D721Med (cell line): ENCODE data around the gene CD96.

Experiments used
- DNase-seq: peaks from one replicate; pipeline ENCODE4 v3.0.0; 2011; ENCODE audit warnings: low spot score; ENCODE audit not compliant: insufficient read length
- FAIRE-seq: peaks from 2 replicates; lab custom pipeline; 2011; peaks lifted over from hg19 to GRCh38; lab: Jason Lieb, UNC
- CTCF ChIP-seq: IDR thresholded peaks from 2 replicates; pipeline ENCODE4 v1.5.1; 2012; ENCODE audit warnings: mild to moderate bottlenecking, control low read depth; ENCODE audit not compliant: insufficient read depth; ENCODE audit errors: missing control alignments

Gene CD96

DNA sequence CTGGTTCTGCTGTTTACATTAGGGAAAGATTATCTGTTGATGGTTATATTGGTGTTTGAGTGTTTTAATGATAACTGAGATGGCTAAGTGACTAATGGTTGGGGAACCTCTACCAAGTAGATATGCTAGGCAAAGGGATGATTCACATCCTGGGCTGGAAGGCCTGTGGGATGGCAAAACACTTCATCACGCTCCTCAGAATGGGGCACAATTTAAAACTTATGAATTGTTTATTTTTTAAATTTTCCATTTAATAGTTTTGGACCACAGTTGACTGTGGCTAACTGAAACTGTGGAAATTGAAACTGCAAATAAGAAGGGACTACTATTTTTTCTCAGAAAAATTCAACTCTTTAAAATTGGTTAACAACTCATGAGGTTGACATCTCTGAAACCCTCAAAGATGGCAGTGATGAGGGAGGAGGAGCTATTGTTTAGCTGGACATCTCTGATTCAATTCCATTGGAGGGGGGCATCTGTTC, 153.7 kb downstream of the CD96 start:
- TF ChIP-seq CTCF, result no peak
- FAIRE-seq (no peak), DNase-seq (no peak)

GRCh38 chr3:111700054-111700453, 158.1 kb downstream of the CD96 start:
- no peak for FAIRE-seq
- DNase-seq, result no peak
- no peak for TF ChIP-seq CTCF

DNA sequence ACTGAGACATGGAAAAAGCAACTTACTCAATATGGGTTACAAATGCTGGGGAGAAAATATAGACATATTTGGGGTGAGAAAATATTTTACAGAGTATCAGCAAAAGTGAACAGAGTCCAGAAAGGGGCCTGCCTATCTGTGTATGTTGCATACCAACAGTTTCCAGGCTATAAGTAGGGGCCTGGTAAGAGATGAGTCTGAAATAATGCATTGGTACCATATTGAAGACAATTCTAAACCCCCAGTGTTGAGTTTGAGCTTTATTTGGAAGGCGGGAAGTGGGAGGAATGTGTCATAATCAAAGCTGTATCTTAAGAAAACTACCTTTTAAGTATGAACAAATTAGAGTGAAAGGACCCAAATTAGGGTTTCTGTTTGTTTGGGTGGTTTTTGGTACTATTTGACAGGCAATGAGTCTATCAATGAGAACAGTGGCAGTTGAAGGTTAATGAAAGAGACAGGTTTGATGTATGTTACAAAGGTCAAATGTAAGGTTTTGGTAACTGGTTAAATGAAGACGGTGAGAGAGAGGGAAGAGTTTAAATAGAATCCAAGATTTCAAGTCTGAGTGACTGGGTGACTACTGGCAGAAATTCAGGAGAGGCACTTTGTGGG, 159.4 kb downstream of the CD96 start:
- FAIRE-seq (no peak), DNase-seq (no peak)
- TF ChIP-seq CTCF, result no peak
